PFSK-1 (cell line): ENCODE measurements around the gene EPB41L4B.

ENCODE experiments used
- FOXP2 ChIP-seq: optimal IDR thresholded peaks from 2 replicates; pipeline ENCODE3; 2011; ENCODE audit warnings: borderline replicate concordance, control low read depth, inconsistent platforms; ENCODE audit not compliant: insufficient read depth; ENCODE audit errors: extremely low read length, extremely low read depth
- POLR2AphosphoS5 ChIP-seq: IDR thresholded peaks from 2 replicates; pipeline ENCODE4 v1.6.1; 2012; ENCODE audit warnings: low read depth, mild to moderate bottlenecking, control low read depth, low read length, moderate library complexity
- SIN3A ChIP-seq: IDR thresholded peaks from 2 replicates; pipeline ENCODE4 v1.6.1; 2012; ENCODE audit warnings: mild to moderate bottlenecking, low read length, moderate library complexity, borderline replicate concordance; ENCODE audit not compliant: insufficient read depth
- TAF1 ChIP-seq: IDR thresholded peaks from 2 replicates; pipeline ENCODE4 v1.6.1; 2012; ENCODE audit warnings: low read length, control low read depth, borderline replicate concordance; ENCODE audit not compliant: insufficient read depth
- TF ChIP-seq, protein P1 (sequence below), 2 experiments: IDR thresholded peaks; 2 replicates each; pipeline versions ENCODE4 v1.6.1 to v1.8.0; 2011 to 2012; ENCODE audit warnings: low read depth in 2 of 2, low read length in 2 of 2, control low read depth in 1 of 2, inconsistent platforms in 1 of 2, mild to moderate bottlenecking in 1 of 2, moderate library complexity in 1 of 2; ENCODE audit not compliant: insufficient read depth in 1 of 2

The EPB41L4B gene

DNA sequence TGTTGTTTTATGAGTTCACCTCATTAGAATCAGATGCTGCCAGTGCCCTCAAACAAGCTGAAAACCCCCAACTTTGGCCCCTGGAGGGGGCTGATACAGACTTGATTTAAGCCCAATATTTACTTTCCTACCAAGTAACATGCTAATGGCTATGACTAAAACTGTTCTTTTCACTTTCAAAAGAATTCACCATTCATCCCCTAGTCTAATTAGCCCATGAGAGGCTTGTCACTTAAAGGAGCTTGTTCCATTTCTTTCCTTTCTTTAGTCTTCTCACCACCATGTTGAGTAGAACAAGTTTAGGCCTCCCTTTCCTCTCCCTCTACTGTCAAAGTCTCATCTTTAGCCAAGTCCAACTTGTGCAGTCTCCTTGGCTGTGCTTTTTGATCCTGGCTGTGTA is 50.4 kb downstream of the EPB41L4B start:
- TF ChIP-seq FOXP2: no peak

DNA sequence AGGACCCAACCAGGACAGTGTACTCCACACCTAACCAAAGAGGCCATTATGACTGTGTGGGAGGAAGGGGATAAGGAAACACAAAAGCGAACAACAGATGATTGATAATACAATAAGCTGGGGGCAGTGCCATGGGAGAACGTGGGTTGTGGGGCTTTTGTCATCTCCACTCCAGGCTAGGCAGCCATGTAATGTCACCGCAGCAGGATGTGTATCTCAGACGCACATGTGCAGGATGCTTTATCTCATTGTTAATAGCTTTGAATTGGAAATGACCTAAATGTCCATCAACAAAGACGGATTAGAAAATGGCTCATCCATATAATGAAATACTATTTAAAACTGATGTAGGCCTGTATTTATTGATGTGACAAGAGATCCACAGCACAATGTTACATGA is 51.0 kb downstream of the EPB41L4B start:
- TF ChIP-seq SIN3A: no peak
- TF ChIP-seq TAF1: no peak
- TF ChIP-seq FOXP2: no peak
- TF ChIP-seq, protein P1, sequence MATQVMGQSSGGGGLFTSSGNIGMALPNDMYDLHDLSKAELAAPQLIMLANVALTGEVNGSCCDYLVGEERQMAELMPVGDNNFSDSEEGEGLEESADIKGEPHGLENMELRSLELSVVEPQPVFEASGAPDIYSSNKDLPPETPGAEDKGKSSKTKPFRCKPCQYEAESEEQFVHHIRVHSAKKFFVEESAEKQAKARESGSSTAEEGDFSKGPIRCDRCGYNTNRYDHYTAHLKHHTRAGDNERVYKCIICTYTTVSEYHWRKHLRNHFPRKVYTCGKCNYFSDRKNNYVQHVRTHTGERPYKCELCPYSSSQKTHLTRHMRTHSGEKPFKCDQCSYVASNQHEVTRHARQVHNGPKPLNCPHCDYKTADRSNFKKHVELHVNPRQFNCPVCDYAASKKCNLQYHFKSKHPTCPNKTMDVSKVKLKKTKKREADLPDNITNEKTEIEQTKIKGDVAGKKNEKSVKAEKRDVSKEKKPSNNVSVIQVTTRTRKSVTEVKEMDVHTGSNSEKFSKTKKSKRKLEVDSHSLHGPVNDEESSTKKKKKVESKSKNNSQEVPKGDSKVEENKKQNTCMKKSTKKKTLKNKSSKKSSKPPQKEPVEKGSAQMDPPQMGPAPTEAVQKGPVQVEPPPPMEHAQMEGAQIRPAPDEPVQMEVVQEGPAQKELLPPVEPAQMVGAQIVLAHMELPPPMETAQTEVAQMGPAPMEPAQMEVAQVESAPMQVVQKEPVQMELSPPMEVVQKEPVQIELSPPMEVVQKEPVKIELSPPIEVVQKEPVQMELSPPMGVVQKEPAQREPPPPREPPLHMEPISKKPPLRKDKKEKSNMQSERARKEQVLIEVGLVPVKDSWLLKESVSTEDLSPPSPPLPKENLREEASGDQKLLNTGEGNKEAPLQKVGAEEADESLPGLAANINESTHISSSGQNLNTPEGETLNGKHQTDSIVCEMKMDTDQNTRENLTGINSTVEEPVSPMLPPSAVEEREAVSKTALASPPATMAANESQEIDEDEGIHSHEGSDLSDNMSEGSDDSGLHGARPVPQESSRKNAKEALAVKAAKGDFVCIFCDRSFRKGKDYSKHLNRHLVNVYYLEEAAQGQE (IDR thresholded peaks at IDR 0.05; ENCODE audit: insufficient read depth in 1 of 2, low read depth in 2 of 2, low read length in 2 of 2): no peak
- TF ChIP-seq POLR2AphosphoS5: no peak

DNA sequence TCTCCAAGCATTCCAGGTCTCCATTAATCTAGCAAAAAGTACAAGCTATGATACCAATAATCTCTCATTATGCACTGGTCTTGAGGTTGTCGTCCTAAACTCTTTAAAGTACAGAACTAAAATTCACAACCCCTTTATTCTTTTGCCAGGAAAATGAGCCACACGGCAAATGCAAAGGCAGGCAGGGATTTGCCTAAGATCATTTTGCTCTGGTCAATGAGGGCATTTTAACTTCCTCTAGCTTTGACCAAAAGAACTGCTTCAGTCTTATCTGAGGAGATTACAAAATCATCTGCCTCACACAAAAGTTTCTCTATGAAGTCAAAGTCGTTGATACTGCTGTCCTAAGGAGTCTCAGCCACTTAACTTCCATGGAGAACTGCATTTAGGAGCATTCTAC is 51.8 kb downstream of the EPB41L4B start:
- TF ChIP-seq SIN3A: no peak
- TF ChIP-seq POLR2AphosphoS5: no peak
- TF ChIP-seq, protein P1 (IDR thresholded peaks at IDR 0.05; ENCODE audit: insufficient read depth in 1 of 2, low read depth in 2 of 2, low read length in 2 of 2): no peak
- no peak for TF ChIP-seq TAF1
- no peak for TF ChIP-seq FOXP2

DNA sequence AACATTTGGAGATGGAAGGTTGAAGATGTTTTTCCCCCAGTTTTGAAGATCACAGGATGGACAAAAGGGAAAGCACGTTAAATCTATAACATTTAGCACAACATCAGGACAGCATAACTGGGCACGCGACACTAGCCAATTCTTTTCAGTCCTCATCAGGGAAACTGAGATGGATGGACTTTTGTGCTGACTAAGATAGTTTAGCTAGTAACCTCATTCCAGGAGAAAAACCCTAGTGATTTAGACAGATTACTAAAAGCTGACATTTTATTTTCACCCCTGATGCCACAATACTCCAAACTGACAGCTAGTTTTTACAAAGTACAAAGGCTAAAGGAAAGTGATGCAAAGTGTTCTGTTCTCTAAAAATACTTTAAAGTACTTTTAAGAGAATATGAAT is 53.3 kb downstream of the EPB41L4B start:
- TF ChIP-seq, protein P1 (IDR thresholded peaks at IDR 0.05; ENCODE audit: insufficient read depth in 1 of 2, low read depth in 2 of 2, low read length in 2 of 2): no peak
- no peak for TF ChIP-seq SIN3A
- no peak for TF ChIP-seq TAF1
- TF ChIP-seq FOXP2: no peak
- TF ChIP-seq POLR2AphosphoS5: no peak

DNA sequence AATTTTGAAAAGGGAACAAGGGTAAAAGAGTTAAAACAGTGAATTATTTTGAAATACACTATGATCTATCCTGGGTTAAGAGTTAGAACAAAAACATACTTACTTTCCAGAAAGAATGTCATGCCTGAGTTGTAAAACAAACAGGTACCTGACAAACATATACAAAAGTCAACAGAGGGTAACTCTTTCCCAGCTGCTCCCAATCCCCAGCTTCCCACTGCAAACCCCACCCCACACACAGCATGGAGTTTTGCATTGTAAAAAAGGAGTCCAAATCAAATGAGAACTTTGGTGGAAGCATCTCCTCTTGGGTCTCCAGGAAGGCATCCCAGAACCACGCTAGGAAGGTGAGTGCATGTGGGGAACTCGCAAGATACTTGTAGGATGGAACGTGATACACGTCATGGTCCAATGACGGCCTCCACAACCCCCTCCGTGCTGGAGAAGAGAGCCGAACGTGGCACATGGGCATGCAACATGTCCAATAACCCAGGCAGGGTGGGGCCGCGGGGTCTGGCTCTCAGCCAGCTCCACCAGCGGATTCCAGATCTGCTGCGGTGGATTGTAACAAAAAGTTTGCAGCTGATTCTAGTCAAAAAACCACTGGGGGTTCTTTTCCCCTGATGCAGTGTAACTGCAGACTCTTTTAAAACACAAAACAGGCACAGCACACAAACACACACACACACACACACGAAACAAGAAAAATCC is 55.8 kb downstream of the EPB41L4B start:
- TF ChIP-seq FOXP2 (no peak), SIN3A (no peak), POLR2AphosphoS5 (no peak)
- TF ChIP-seq, protein P1 (IDR thresholded peaks at IDR 0.05; ENCODE audit: insufficient read depth in 1 of 2, low read depth in 2 of 2, low read length in 2 of 2): no peak

DNA sequence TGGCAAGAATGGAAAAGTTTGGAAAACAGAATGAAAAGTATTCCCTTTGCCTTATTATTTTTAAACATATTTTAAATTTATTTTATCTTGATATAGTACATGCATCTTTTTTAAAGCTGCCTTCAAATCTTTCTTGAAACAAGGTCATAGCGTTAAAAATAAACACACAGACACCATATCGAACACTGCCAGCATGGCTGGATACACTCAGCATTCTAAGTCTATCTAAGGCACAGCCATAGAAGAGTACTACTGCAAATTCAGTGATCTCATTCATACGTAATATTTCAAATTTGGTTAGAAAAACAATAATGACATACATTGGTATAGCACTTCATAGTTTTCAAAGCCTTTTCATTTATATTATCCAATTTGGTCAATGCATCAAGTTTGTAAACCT is 57.5 kb downstream of the EPB41L4B start:
- TF ChIP-seq FOXP2: no peak
